ENCODE measurements around the gene MRPL23.

The MRPL23 gene

DNA sequence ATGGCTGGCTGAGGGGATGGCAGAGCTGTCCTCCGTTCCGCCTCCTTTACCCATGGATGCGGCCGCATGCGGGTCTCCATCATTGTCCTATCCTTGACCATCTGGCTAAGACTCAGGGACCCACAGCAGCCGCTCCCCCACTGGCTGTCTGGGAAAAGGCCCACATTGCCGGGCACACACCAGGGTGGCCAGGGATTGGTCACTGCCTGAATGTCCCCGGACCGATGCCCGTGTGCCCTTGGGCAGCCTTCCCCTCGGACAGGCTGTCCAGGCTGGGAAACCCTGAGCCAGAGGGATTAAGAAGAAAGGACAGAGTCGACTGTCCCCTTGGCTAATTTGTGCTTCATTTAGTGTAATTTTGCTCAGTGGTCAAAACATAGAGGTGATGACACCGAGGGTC is 28.1 kb downstream of the MRPL23 start:
- Histone ChIP-seq H3K9ac (ENCODE audit: low read length) (no peak overlapping the region), H3K4me3 (ENCODE audit: low read length) (no peak overlapping the region)

DNA sequence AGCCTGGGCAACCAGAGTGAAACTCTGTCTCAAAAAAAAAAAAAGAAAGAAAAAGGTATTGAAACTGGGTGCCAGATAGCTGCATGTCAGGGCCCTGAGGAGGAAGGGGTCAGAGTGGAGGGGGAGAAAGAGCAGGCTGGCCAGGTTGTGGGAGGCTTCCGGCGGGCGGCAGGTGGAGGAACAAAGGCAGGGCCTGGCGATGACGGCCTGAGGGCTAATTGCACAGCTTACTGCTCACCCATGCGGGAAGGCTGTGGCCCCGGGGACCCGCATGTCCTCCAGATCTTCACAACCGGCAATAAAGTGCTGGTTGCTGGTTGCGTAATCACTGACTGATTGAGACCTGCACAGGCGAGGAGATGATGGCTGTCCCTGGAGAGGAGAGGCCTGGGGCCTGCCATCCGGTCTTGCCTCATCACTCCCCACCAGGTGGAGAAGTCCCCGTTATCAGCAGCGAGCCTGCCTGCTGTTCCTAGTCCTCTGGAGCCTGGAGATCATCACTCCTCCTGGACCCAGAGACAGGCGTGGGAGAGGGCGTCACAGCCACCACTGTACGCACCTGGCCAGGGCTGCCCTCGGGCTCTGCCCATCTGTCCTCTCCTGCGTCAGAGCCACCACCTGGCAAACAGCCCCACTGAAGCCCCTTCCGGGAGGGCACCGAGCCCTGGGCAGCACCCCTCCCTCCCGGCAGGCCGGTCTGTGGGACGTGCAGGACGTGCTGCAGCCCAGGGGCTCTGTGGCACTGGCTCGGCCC is 31.8 kb downstream of the MRPL23 start:
- H3K4me3 ChIP-seq (ENCODE audit: low read length), result no peak overlapping the region

More for the DNA sequence above, 28.1 kb downstream of the MRPL23 start:
- H3K4me1 ChIP-seq (ENCODE audit: control insufficient read depth, insufficient read depth, low read length), result no peaks in the 10 kb centered on the region
- no peaks in the 10 kb centered on the region for H3K27me3 ChIP-seq (ENCODE audit: control insufficient read depth, insufficient read depth, low read length)
- H3K9me3 ChIP-seq (ENCODE audit: control insufficient read depth, low read length), result no peaks in the 10 kb centered on the region
- H3K36me3 ChIP-seq (ENCODE audit: control insufficient read depth, insufficient read depth, low read length), result no peaks in the 10 kb centered on the region

DNA sequence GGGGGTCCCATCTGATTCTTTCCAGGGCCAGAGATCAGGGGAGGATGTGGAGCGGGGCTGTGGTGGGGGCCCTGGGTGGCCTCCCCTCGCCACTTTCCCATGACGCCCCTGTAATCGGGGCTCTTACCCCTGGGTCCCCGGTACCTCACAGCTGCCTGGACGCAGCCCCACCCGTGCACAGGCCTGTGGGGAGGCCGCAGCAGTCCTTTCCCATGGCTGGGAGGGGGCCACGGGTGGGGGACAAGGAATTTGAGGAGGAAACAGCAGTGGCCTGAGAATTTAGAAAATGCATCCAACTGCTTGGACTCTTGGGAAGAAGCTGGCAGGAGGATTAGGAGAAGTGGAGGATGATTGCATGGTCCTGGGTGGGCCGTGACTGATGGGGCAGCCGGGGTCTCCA is 32.5 kb downstream of the MRPL23 start:
- H3K27me3 ChIP-seq (ENCODE audit: control insufficient read depth, insufficient read depth, low read length), result no peaks in the 10 kb centered on the region
- no peak overlapping the region for H3K9ac ChIP-seq (ENCODE audit: low read length)
- H3K36me3 ChIP-seq (ENCODE audit: control insufficient read depth, insufficient read depth, low read length), result no peaks in the 10 kb centered on the region
- H3K4me1 ChIP-seq (ENCODE audit: control insufficient read depth, insufficient read depth, low read length), result no peaks in the 10 kb centered on the region
- H3K9me3 ChIP-seq (ENCODE audit: control insufficient read depth, low read length), result no peaks in the 10 kb centered on the region
- no peak overlapping the region for H3K4me3 ChIP-seq (ENCODE audit: low read length)

More for the DNA sequence above, 31.8 kb downstream of the MRPL23 start:
- H3K4me1 ChIP-seq (ENCODE audit: control insufficient read depth, insufficient read depth, low read length), result no peaks in the 10 kb centered on the region
- H3K9me3 ChIP-seq (ENCODE audit: control insufficient read depth, low read length), result no peaks in the 10 kb centered on the region
- H3K9ac ChIP-seq (ENCODE audit: low read length), result no peak overlapping the region
- H3K27me3 ChIP-seq (ENCODE audit: control insufficient read depth, insufficient read depth, low read length), result no peaks in the 10 kb centered on the region
- no peaks in the 10 kb centered on the region for H3K36me3 ChIP-seq (ENCODE audit: control insufficient read depth, insufficient read depth, low read length)

DNA sequence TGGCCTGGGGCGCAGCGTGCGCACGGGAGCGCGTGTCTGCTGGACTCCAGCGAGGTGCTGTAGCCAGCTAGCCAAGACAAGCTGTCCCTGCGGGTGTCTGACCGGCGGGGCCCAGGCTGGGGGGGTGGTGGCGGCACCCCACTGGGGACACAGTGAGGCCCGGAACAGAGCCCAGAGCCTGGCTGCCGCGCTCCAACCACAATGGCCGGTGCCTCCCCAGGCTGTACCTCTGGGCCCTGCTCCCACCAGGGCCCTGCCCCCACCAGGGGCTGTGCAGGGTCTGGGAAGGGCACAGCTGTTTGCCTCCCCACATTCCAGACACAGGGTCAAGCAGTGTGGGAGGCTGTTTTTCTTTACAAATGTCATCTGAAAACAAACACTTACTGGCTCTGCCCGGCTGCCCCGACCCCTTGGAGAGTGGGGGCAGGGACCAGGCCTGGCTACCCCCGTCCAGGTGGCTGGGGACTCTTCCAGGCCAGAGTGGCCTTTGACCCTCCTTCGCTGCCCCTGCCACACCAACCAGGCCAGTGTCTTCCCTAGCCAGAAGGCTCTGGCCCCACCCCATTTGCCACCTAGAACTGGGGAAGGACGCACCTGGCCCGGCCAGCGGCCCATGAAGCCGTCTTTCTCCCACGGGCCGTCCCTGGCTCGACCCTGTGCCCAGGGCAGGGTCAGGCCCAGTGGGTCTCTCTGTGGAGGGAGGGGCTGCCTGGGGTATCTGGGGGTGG is 35.9 kb downstream of the MRPL23 start:
- no peaks in the 10 kb centered on the region for H3K36me3 ChIP-seq (ENCODE audit: control insufficient read depth, insufficient read depth, low read length)
- no peaks in the 10 kb centered on the region for H3K4me1 ChIP-seq (ENCODE audit: control insufficient read depth, insufficient read depth, low read length)
- H3K9me3 ChIP-seq (ENCODE audit: control insufficient read depth, low read length), result no peaks in the 10 kb centered on the region
- H3K9ac ChIP-seq (ENCODE audit: low read length), result no peak overlapping the region
- H3K4me3 ChIP-seq (ENCODE audit: low read length), result no peak overlapping the region
- H3K27me3 ChIP-seq (ENCODE audit: control insufficient read depth, insufficient read depth, low read length), result no peaks in the 10 kb centered on the region

DNA sequence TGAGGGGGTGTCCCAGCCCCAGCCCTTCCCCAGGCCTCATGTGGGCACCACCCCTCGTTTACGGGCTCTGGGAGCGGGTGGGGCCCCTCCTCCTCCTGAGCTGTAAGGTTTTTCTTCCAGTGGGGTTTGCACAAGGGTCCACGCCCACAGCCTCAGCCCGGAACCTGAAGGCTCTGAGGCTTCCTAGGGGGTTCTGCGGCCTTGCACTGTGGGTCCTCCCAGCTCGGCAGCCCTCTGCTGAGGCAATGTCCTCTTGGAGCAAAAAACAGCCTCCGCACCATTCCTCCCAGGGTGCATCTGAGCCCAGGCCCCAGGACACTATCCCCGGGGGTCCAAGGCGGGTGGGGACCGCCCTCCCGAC is 36.4 kb downstream of the MRPL23 start:
- Histone ChIP-seq H3K4me1 (ENCODE audit: control insufficient read depth, insufficient read depth, low read length) (no peaks in the 10 kb centered on the region), H3K9ac (ENCODE audit: low read length) (no peak overlapping the region), H3K9me3 (ENCODE audit: control insufficient read depth, low read length) (no peaks in the 10 kb centered on the region), H3K36me3 (ENCODE audit: control insufficient read depth, insufficient read depth, low read length) (no peaks in the 10 kb centered on the region), H3K4me3 (ENCODE audit: low read length) (no peak overlapping the region), H3K27me3 (ENCODE audit: control insufficient read depth, insufficient read depth, low read length) (no peaks in the 10 kb centered on the region)

DNA sequence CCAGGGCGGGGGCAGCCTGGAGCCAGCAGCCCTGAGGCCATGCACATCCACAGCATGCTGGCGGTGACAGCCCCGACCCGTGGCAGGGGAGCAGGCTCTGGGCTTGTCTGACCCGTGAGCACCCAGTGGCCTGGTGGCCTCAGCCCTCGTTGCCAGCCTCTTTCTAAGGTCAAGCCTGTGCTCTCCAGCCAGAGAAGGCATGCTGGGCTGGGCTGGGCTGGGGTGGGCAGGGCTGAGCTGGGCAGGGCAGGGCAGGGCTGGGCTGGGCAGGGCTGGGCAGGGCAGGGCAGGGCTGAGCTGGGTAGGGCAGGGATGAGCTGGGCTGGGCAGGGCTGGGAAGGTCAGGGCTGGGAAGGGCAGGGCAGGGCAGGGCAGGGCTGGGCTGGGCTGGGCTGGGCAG is 39.9 kb downstream of the MRPL23 start:
- Histone ChIP-seq H3K4me3 (ENCODE audit: low read length) (no peak overlapping the region), H3K27me3 (ENCODE audit: control insufficient read depth, insufficient read depth, low read length) (no peaks in the 10 kb centered on the region), H3K9me3 (ENCODE audit: control insufficient read depth, low read length) (no peaks in the 10 kb centered on the region), H3K9ac (ENCODE audit: low read length) (no peak overlapping the region), H3K36me3 (ENCODE audit: control insufficient read depth, insufficient read depth, low read length) (no peaks in the 10 kb centered on the region), H3K4me1 (ENCODE audit: control insufficient read depth, insufficient read depth, low read length) (no peaks in the 10 kb centered on the region)

DNA sequence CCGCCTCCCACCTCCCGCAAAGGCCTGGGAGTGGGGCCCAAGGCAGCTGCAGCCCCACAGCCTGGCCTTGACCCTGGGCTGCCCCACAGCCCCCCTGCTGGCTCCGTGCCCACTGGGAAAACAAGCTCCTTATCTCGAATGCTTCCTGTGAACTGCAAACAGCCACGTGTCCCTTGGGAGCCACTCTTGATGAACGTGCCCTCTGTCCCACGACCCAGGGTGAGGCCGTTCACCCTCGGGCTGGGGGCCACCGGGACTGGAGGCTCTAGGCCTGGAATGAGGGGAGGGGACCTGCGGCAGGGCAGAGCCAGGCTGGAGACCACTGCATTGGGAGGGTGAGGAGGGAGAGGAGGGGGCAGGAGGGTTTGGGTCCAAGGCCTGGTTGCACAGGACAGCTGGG is 41.0 kb downstream of the MRPL23 start:
- Histone ChIP-seq H3K9ac (ENCODE audit: low read length) (no peak overlapping the region), H3K36me3 (ENCODE audit: control insufficient read depth, insufficient read depth, low read length) (no peaks in the 10 kb centered on the region), H3K9me3 (ENCODE audit: control insufficient read depth, low read length) (no peaks in the 10 kb centered on the region), H3K27me3 (ENCODE audit: control insufficient read depth, insufficient read depth, low read length) (no peaks in the 10 kb centered on the region), H3K4me1 (ENCODE audit: control insufficient read depth, insufficient read depth, low read length) (no peaks in the 10 kb centered on the region), H3K4me3 (ENCODE audit: low read length) (no peak overlapping the region)

DNA sequence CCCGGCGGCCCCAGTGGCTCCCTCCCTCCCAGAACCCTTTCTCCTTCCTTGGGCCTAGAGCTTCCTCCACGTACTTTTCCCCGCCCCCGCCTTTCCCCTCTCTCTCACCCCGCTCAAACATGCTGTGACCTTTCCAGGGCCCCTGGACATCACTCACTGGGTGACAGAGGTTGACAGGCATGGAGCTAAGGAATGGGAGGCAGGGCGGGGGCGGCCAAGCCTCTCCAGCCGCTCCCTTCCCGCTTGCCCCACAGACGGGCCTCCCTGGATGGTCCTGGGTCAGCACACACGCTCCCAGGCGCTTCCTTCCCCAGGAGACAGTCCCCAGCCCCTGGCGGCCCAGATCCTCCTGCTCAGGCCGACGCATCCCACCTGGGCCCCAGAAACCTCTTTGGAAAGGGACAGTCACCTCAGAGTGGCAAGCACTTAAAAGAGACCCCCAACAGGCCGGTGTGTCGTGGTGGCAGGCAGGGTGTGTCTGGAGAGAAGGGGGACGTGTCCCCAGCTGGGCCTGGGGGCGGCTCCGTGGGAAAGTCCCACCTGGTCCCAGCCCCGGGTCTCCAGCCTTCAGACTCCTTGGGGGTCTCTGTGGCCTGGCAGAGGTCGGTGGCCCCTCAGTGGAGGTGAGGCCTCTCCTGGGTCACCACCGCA is 41.7 kb downstream of the MRPL23 start:
- Histone ChIP-seq H3K27me3 (ENCODE audit: control insufficient read depth, insufficient read depth, low read length) (no peaks in the 10 kb centered on the region), H3K36me3 (ENCODE audit: control insufficient read depth, insufficient read depth, low read length) (no peaks in the 10 kb centered on the region)

DNA sequence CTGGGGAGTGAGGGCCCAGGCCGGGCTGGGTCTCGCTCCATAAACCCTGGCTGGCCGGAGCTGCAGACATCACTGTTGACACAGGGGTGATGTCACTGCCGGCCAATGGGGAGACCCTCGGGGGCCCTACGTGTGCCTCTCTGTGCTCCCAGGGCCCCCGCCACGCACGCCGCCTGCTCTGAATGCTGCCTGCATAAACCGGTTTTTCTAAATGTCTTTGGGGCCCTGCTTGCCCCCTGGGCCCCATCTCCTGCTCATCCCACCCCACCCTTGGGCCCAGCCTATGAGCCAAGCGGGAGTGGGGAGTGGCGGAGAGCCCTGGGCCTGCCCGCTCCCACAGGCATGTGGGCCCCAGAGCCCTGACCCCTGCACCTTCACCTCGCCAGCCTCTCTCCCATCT is 42.8 kb downstream of the MRPL23 start:
- H3K9me3 ChIP-seq (ENCODE audit: control insufficient read depth, low read length), result no peaks in the 10 kb centered on the region

More for the DNA sequence above, 41.7 kb downstream of the MRPL23 start:
- no peaks in the 10 kb centered on the region for H3K9me3 ChIP-seq (ENCODE audit: control insufficient read depth, low read length)
- no peak overlapping the region for H3K9ac ChIP-seq (ENCODE audit: low read length)
- no peaks in the 10 kb centered on the region for H3K4me1 ChIP-seq (ENCODE audit: control insufficient read depth, insufficient read depth, low read length)
- no peak overlapping the region for H3K4me3 ChIP-seq (ENCODE audit: low read length)

DNA sequence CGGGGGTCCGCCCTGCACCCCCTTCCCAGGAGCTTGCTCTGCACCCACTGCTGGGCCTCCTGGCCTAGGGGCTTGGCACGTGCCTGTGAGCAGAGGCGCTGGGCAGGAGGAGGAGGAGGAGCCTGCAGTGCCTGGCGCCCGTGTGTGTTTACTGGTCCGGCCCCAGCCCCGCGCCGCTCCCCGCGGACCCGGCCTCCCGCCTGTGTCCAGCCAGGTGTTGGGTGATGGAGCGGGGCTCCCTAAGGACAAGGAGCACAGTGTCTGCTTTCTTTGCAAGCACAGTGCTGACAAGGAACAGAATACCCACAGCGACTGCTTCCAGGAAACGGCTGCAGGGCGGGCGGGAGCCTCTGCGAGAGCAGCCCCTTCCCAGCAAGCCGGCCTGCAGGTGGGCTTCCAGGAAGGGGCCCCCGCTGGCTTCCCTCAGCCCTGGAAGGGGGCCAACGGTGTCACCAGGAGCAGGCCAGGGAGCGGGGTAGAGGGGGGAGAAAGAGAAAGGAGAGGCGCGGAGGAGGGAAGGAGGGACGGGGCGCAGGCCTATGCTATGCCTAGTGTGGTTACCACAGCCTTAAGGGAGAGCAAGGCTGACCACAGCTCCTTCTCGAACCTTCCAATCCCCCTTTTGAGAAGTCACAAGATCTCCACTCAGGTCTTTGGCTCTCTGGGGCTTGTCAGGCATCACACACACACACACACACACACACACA is 43.9 kb downstream of the MRPL23 start:
- Histone ChIP-seq H3K4me3 (ENCODE audit: low read length) (no peak overlapping the region), H3K9ac (ENCODE audit: low read length) (no peak overlapping the region), H3K36me3 (ENCODE audit: control insufficient read depth, insufficient read depth, low read length) (no peaks in the 10 kb centered on the region), H3K4me1 (ENCODE audit: control insufficient read depth, insufficient read depth, low read length) (no peaks in the 10 kb centered on the region), H3K27me3 (ENCODE audit: control insufficient read depth, insufficient read depth, low read length) (no peaks in the 10 kb centered on the region), H3K9me3 (ENCODE audit: control insufficient read depth, low read length) (no peaks in the 10 kb centered on the region)

More for the DNA sequence above, 42.8 kb downstream of the MRPL23 start:
- Histone ChIP-seq H3K4me3 (ENCODE audit: low read length) (no peak overlapping the region), H3K4me1 (ENCODE audit: control insufficient read depth, insufficient read depth, low read length) (no peaks in the 10 kb centered on the region), H3K36me3 (ENCODE audit: control insufficient read depth, insufficient read depth, low read length) (no peaks in the 10 kb centered on the region), H3K27me3 (ENCODE audit: control insufficient read depth, insufficient read depth, low read length) (no peaks in the 10 kb centered on the region), H3K9ac (ENCODE audit: low read length) (no peak overlapping the region)

DNA sequence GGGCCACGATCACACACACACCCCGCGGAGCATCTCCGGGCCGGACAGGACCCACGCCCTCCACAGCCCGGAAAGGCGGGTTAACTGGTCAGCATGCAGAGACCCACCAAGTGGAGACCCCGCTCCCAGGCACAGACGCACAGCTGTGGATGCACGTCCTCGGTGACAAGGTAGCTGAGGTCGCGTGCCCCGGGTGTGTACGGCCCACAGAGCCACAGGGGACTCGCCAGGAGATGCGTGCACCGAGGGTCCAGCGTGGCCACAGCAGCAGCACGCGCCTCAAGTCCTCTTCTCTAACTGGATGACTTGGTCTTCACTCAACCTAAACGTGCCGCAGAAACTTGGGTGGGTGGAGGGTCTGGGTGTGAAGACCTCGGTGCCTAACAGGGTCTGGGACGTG is 45.0 kb downstream of the MRPL23 start:
- no peak overlapping the region for H3K9ac ChIP-seq (ENCODE audit: low read length)
- no peak overlapping the region for H3K4me3 ChIP-seq (ENCODE audit: low read length)
- no peaks in the 10 kb centered on the region for H3K27me3 ChIP-seq (ENCODE audit: control insufficient read depth, insufficient read depth, low read length)
- no peaks in the 10 kb centered on the region for H3K9me3 ChIP-seq (ENCODE audit: control insufficient read depth, low read length)
- no peaks in the 10 kb centered on the region for H3K36me3 ChIP-seq (ENCODE audit: control insufficient read depth, insufficient read depth, low read length)
- no peaks in the 10 kb centered on the region for H3K4me1 ChIP-seq (ENCODE audit: control insufficient read depth, insufficient read depth, low read length)

DNA sequence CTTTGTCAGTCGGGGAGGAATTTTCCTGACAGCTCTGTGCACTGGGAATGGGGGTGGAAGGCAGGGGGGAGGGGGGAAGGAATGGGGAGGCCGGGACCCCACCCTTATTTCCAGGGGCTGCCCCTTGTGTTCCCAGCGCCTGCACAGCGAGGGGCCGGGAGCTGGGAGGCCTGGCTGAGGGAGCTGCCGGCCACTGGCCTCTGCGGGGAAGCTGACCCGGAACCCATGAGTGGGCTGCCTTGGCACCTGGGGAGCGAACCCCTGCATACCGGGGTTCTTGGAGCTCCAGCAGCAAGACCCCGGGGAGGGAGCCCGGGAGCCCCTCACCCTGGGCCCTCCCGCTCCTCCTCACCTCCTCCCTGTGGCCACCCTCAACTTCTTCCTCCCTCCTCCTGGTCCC is 47.0 kb downstream of the MRPL23 start:
- Histone ChIP-seq H3K9me3 (ENCODE audit: control insufficient read depth, low read length) (no peaks in the 10 kb centered on the region), H3K36me3 (ENCODE audit: control insufficient read depth, insufficient read depth, low read length) (no peaks in the 10 kb centered on the region), H3K4me1 (ENCODE audit: control insufficient read depth, insufficient read depth, low read length) (no peaks in the 10 kb centered on the region), H3K4me3 (ENCODE audit: low read length) (no peak overlapping the region), H3K9ac (ENCODE audit: low read length) (no peak overlapping the region), H3K27me3 (ENCODE audit: control insufficient read depth, insufficient read depth, low read length) (no peaks in the 10 kb centered on the region)

Measured in mucosa of stomach (tissue), 1 donor.